K562 (cell line): ENCODE measurements around the gene IP6K2. TPM values are rescaled to one million over a fixed set of nuclear protein-coding genes. Genes with fewer than 3 reads are reported as not detected.

Experiments
- ATAC-seq: fragments of 200-7000 bp; cut with Tn5 transposase; 3 replicates; pipeline ENCODE4 v1.9.1; 2020; ENCODE audit warnings: moderate library complexity
- Bru-seq: library from RNA; stranded (reverse); fragments of 400-500 nt; gene quantifications from one replicate; lab custom pipeline; 2021; lab: Mats Ljungman, UMichigan
- BruChase-seq, 2 experiments: library from RNA; stranded (reverse); fragments of 400-500 nt; gene quantifications; one replicate each; lab custom pipeline; 2021; lab: Mats Ljungman, UMichigan
- BruUV-seq: library from RNA; stranded (reverse); fragments of 400-500 nt; replicated peaks from 2 replicates; lab custom pipeline; 2021; lab: Mats Ljungman, UMichigan
- CTCF ChIA-PET: fragments of 300-600 bp; formaldehyde crosslinking; extraction: SDS; loops from one replicate; lab custom pipeline; 2021; ENCODE audit warnings: low intra/inter-chr PET ratio; lab: Yijun Ruan, JAX
- POLR2A ChIA-PET: fragments of 300-600, 350-650 bp; sonication (Branson Sonifier 250); formaldehyde crosslinking; extraction: SDS; loops from one replicate; lab custom pipeline; 2021; ENCODE audit warnings: antibody characterized with exemption, inconsistent platforms; lab: Yijun Ruan, JAX
- DNase-seq, 4 experiments: peaks; one replicate each; pipeline versions ENCODE4 v3.0.0 to v3.0.0-alpha.2; 2011 to 2018; ENCODE audit warnings: low spot score in 3 of 4, mixed read lengths in 3 of 4; ENCODE audit errors: extremely low read depth in 1 of 4
- FAIRE-seq: peaks from 2 replicates; lab custom pipeline; 2011; peaks lifted over from hg19 to GRCh38; lab: Jason Lieb, UNC
- H2AFZ ChIP-seq: 2 replicates; pipeline ENCODE4 v1.6.0; 2011; ENCODE audit warnings: low read depth, low read length, control low read depth, inconsistent platforms
- H3K27ac ChIP-seq: fragments of 200-600 bp; 3 replicates; pipeline ENCODE4 v1.8.0; 2011; ENCODE audit warnings: low read depth, mild to moderate bottlenecking, control low read depth, inconsistent platforms, low read length, moderate library complexity, mixed read lengths; ENCODE audit errors: extremely low read depth
- H3K27me3 ChIP-seq, 2 experiments: fragments of 300-600 bp in 1 of 2; 2 replicates in 1 of 2; 3 replicates in 1 of 2; pipeline versions ENCODE4 v1.6.0 to v1.8.0; 2011; ENCODE audit warnings: inconsistent platforms in 2 of 2, low read length in 2 of 2, mild to moderate bottlenecking in 1 of 2, mixed read lengths in 1 of 2, moderate library complexity in 1 of 2; ENCODE audit not compliant: control insufficient read depth in 2 of 2, insufficient read depth in 2 of 2
- H3K36me3 ChIP-seq: fragments of 300-600 bp; 3 replicates; pipeline ENCODE4 v1.8.0; 2011; ENCODE audit warnings: mild to moderate bottlenecking, low read length, inconsistent platforms; ENCODE audit not compliant: control insufficient read depth, insufficient read depth
- H3K4me1 ChIP-seq, 2 experiments: fragments of 200-600 bp in 1 of 2; replicated peaks in 1 of 2; 2 replicates in 1 of 2; 3 replicates in 1 of 2; pipeline versions ENCODE4 v1.5.1 to v1.8.0; 2011; ENCODE audit warnings: inconsistent platforms in 2 of 2, low read length in 2 of 2, mild to moderate bottlenecking in 1 of 2, mixed read lengths in 1 of 2, moderate library complexity in 1 of 2; ENCODE audit not compliant: control insufficient read depth in 2 of 2, insufficient read depth in 2 of 2
- H3K4me2 ChIP-seq: 2 replicates; pipeline ENCODE4 v1.6.1; 2011; ENCODE audit warnings: low read length, control low read depth, inconsistent platforms, mixed read lengths; ENCODE audit not compliant: insufficient read depth
- H3K4me3 ChIP-seq: fragments of 200-600 bp; sonication (generic), shearing (Covaris generic); 2 replicates; pipeline ENCODE4 v1.5.1; 2016; ENCODE audit warnings: control low read depth, inconsistent platforms
- H3K79me2 ChIP-seq: fragments of 200-600 bp; 3 replicates; pipeline ENCODE4 v1.8.0; 2011; ENCODE audit warnings: low read length, inconsistent platforms; ENCODE audit not compliant: control insufficient read depth, insufficient read depth
- H3K9ac ChIP-seq, 2 experiments: 2 replicates each; pipeline versions ENCODE4 v1.6.0 to v1.6.1; 2011; ENCODE audit warnings: low read depth in 2 of 2, low read length in 2 of 2, control low read depth in 1 of 2, inconsistent platforms in 1 of 2, mild to moderate bottlenecking in 1 of 2, mixed read lengths in 1 of 2; ENCODE audit not compliant: insufficient read depth in 1 of 2
- H3K9me1 ChIP-seq: one replicate; pipeline ENCODE4 v1.6.0; 2011; ENCODE audit warnings: inconsistent platforms, mild to moderate bottlenecking, low read length, moderate library complexity; ENCODE audit not compliant: control insufficient read depth, insufficient read depth
- H3K9me3 ChIP-seq: replicated peaks from 2 replicates; pipeline ENCODE4 v1.5.1; 2011; ENCODE audit warnings: low read depth, low read length, inconsistent platforms; ENCODE audit not compliant: control insufficient read depth, insufficient read depth
- H4K20me1 ChIP-seq: replicated peaks from 2 replicates; pipeline ENCODE4 v1.6.1; 2011; ENCODE audit warnings: low read length, inconsistent platforms, mixed read lengths; ENCODE audit not compliant: control insufficient read depth, insufficient read depth
- ARID1B ChIP-seq: fragments of 450-650 bp; IDR thresholded peaks from 2 replicates; pipeline ENCODE4 v1.6.1; 2016; ENCODE audit warnings: antibody characterized with exemption, mild to moderate bottlenecking, inconsistent platforms
- BDP1 ChIP-seq: IDR thresholded peaks from 3 replicates; pipeline ENCODE4 v1.6.1; 2011; ENCODE audit not compliant: insufficient read length, insufficient read depth
- DACH1 ChIP-seq: fragments of 450-650 bp; IDR thresholded peaks from 2 replicates; pipeline ENCODE4 v1.6.1; 2018; ENCODE audit not compliant: partially characterized antibody
- DDX20 ChIP-seq: fragments of 450-650 bp; IDR thresholded peaks from 2 replicates; pipeline ENCODE4 v1.6.1; 2016; ENCODE audit warnings: missing genetic modification characterization, low read depth, mild to moderate bottlenecking, missing compliant biosample characterization, moderate library complexity
- GTF2A2 ChIP-seq: IDR thresholded peaks from 2 replicates; pipeline ENCODE4 v1.6.1; 2016; ENCODE audit warnings: mild to moderate bottlenecking, missing genetic modification characterization, missing compliant biosample characterization
- KLF13 ChIP-seq: fragments of 450-650 bp; IDR thresholded peaks from 2 replicates; pipeline ENCODE4 v1.6.1; 2016; ENCODE audit warnings: missing genetic modification characterization, low read depth, mild to moderate bottlenecking, missing compliant biosample characterization, moderate library complexity, borderline replicate concordance
- MECOM ChIP-seq: fragments of 250-450 bp; sonication (Bioruptor Pico); IDR thresholded peaks from 2 replicates; pipeline ENCODE4 v1.8.0; 2022; ENCODE audit warnings: inconsistent platforms
- NONO ChIP-seq, 2 experiments: fragments of 200-400 bp in 1 of 2; fragments of 450-650 bp in 1 of 2; formaldehyde crosslinking in 1 of 2; IDR thresholded peaks; 2 replicates each; pipeline ENCODE4 v1.6.1; 2017; ENCODE audit warnings: low read depth in 2 of 2, mild to moderate bottlenecking in 2 of 2, moderate library complexity in 2 of 2, low read length in 1 of 2
- POLR2G ChIP-seq: fragments of 200-400 bp; formaldehyde crosslinking; IDR thresholded peaks from 2 replicates; pipeline ENCODE4 v1.6.1; 2017; ENCODE audit warnings: low read depth, mild to moderate bottlenecking, antibody characterized with exemption, low read length, moderate library complexity
- SLC30A9 ChIP-seq: fragments of 250-450 bp; sonication (Bioruptor Pico); IDR thresholded peaks from 2 replicates; pipeline ENCODE4 v1.8.0; 2022; ENCODE audit warnings: mild to moderate bottlenecking, moderate library complexity
- SMARCC2 ChIP-seq: fragments of 450-650 bp; IDR thresholded peaks from 2 replicates; pipeline ENCODE4 v1.6.1; 2017; ENCODE audit warnings: antibody characterized with exemption, moderate library complexity, mild to moderate bottlenecking, low read depth
- TSC22D4 ChIP-seq: fragments of 450-650 bp; IDR thresholded peaks from 2 replicates; pipeline ENCODE4 v1.6.1; 2016; ENCODE audit warnings: missing genetic modification characterization, missing biosample characterization, control low read depth
- ZHX1 ChIP-seq: fragments of 150-350 bp; conservative IDR thresholded peaks from 2 replicates; pipeline ENCODE4 v1.6.1; 2014; ENCODE audit warnings: low read length
- ZNF778 ChIP-seq: fragments of 450-650 bp; formaldehyde crosslinking; IDR thresholded peaks from 2 replicates; pipeline ENCODE4 v1.4.0; 2020; ENCODE audit warnings: mild to moderate bottlenecking, moderate library complexity
- WGBS: fragments of 100-300 bp; shearing (Covaris generic); methylation state at CpG from one replicate; pipeline ENCODE4 v1.1.6; 2016; ENCODE audit warnings: low coverage, mixed read lengths; ENCODE audit not compliant: insufficient coverage; ENCODE audit errors: missing lambda C conversion rate; 5-methylcytosine and 5-hydroxymethylcytosine counted together
- in situ Hi-C: fragments of 300-500 bp; cut with MboI; formaldehyde crosslinking; loops from 4 replicates; pipeline ENCODE4 v1.15.0; 2018; ENCODE audit warnings: inconsistent platforms, mixed read lengths
- intact Hi-C: fragments of 100-400 bp; cut with micrococcal nuclease; formaldehyde crosslinking; loops from 2 replicates; pipeline ENCODE4 v1.14.2; 2022
- long read RNA-seq, 3 experiments: library from polyadenylated mRNA in 2 of 3; library from RNA in 1 of 3; unstranded in 2 of 3; stranded (forward) in 1 of 3; transcript quantifications; one replicate each; pipeline ENCODE4 v2.0.0, GENCODE V29; 2019 to 2022
- polyA minus RNA-seq, 3 experiments: library from RNA; depleted of rRNA, polyadenylated mRNA; stranded (reverse); fragments of >200 nt; gene quantifications; 2 replicates each; pipeline ENCODE4 v1.2.3, GENCODE V29; 2011
- polyA plus RNA-seq, 8 experiments: library from polyadenylated mRNA; depleted of rRNA in 4 of 8; stranded (reverse) in 5 of 8; unstranded in 3 of 8; fragments of >200 nt; fragmentation: Nextera tagmentation in 2 of 8; fragmentation: Illumina TruSeq in 1 of 8; extraction: Ambion mirVana in 2 of 8; extraction: Trizol in 1 of 8; gene quantifications; 2 replicates each; pipeline versions ENCODE4 v1.2.1 to v1.2.3, GENCODE V29; 2011 to 2014; ENCODE audit warnings: inconsistent platforms in 1 of 8, missing spikeins in 1 of 8
- total RNA-seq, 7 experiments: library from RNA; depleted of rRNA in 6 of 7; stranded (reverse); fragments of >200 nt in 6 of 7; fragmentation: Illumina TruSeq in 2 of 7; extraction: Trizol in 2 of 7; gene quantifications; 2 replicates each; pipeline versions ENCODE4 v1.2.1 to v1.2.3, GENCODE V29; 2011 to 2021; ENCODE audit warnings: low replicate concordance in 1 of 7

The IP6K2 gene
- total RNA-seq (2011; cell fraction: chromatin; rRNA removed; ENCODE audit: low replicate concordance) = 178 and 218 TPM in 2 replicates
- total RNA-seq (2011; cell fraction: nucleolus; rRNA removed) = 134 and 138 TPM in 2 replicates
- 174 and 186 TPM in 2 replicates for total RNA-seq (2011; cell fraction: nucleoplasm; rRNA removed)
- total RNA-seq (2014; rRNA removed) = 46.1 and 50.4 TPM in 2 replicates
- total RNA-seq (2014; rRNA removed; fragmentation: Illumina TruSeq; extraction: Trizol) = 37.6 and 38.9 TPM in 2 replicates
- total RNA-seq (2015; rRNA removed; fragmentation: Illumina TruSeq; extraction: Trizol) = 46.9 and 48.8 TPM in 2 replicates
- 41.3 and 48.0 TPM in 2 replicates for total RNA-seq (2021)
- polyA plus RNA-seq (2011; rRNA removed) = 60.2 and 102 TPM in 2 replicates
- polyA plus RNA-seq (2011; cell fraction: cytosol; rRNA removed) = 75.7 and 102 TPM in 2 replicates
- 547 and 559 TPM in 2 replicates for polyA plus RNA-seq (2011; cell fraction: nucleus; rRNA removed)
- polyA plus RNA-seq (2012) = 50.4 and 55.4 TPM in 2 replicates
- polyA plus RNA-seq (2014; fragmentation: Illumina TruSeq; extraction: Trizol) = 57.1 and 79.3 TPM in 2 replicates
- polyA plus RNA-seq (2014; fragmentation: Nextera tagmentation; extraction: Ambion mirVana) = 10 to 100 TPM; 19.6 to 26.3 TPM
- 69.6 and 78.1 TPM in 2 replicates for polyA plus RNA-seq (2014; rRNA removed)
- 43.8 and 51.2 TPM in 2 replicates for polyA minus RNA-seq (2011; rRNA and poly(A)+ RNA removed)
- polyA minus RNA-seq (2011; cell fraction: cytosol; rRNA and poly(A)+ RNA removed) = 19.8 and 28.5 TPM in 2 replicates
- 33.5 and 60.8 TPM in 2 replicates for polyA minus RNA-seq (2011; cell fraction: nucleus; rRNA and poly(A)+ RNA removed)
- Bru-seq, nascent RNA = percentile 83 among the genes with signal in this experiment
- percentile 86 among the genes with signal in this experiment for BruChase-seq, experiment 1, labeled RNA remaining after a 2-hour chase
- percentile 84 among the genes with signal in this experiment for BruChase-seq, experiment 2, labeled RNA remaining after a 6-hour chase
- long read RNA-seq, experiment 1, transcript IP6K2-201 (6 exons, 1,775 nt) = major isoform, 24 of 115 reads
- long read RNA-seq, experiment 1, partial matches to known transcripts = 37 of 115 reads
- long read RNA-seq, experiment 1, other reads (novel, unspliced or antisense) = 51 of 115 reads
- long read RNA-seq, experiment 2, transcript IP6K2-201 (6 exons, 1,775 nt) = major isoform, 7 of 46 reads
- long read RNA-seq, experiment 2, partial matches to known transcripts = 11 of 46 reads
- long read RNA-seq, experiment 2, other reads (novel, unspliced or antisense) = 22 of 46 reads
- long read RNA-seq, experiment 3, transcript IP6K2-201 (6 exons, 1,775 nt) = major isoform, 13 of 40 reads
- long read RNA-seq, experiment 3, partial matches to known transcripts = 6 of 40 reads
- long read RNA-seq, experiment 3, other reads (novel, unspliced or antisense) = 11 of 40 reads

- Histone ChIP-seq H3K9me3 (no peaks in the 10 kb centered on the region), H4K20me1 (no peaks in the 10 kb centered on the region), H3K4me3 (peak within 1 kb of the TSS; percentile 98), H3K36me3 (peaks cover 27% of the 10 kb centered on the region), H3K9ac (peak within 1 kb of the TSS; percentile 97 to 98), H3K79me2 (peaks cover 48% of the 10 kb centered on the region), H3K27ac (peak within 1 kb of the TSS; percentile 98), H2AFZ (peak within 1 kb of the TSS; percentile 96), H3K9me1 (no peaks in the 10 kb centered on the region), H3K4me1 (peaks cover 3 to 9% of the 10 kb centered on the region in 2 experiments; a peak in 4 of 5 replicates), H3K4me2 (peak within 1 kb of the TSS; percentile 91), H3K27me3 (no peaks in the 10 kb centered on the region)
- 5% methylated on average over 23 of the region's 38 CpGs for WGBS
- peak; percentile 91 to 96 (median 94) for DNase-seq
- CTCF ChIA-PET = no interaction called here
- peak; percentile 97 for FAIRE-seq
- BruUV-seq = no TSS peak
- in situ Hi-C loops (no loop called here), intact Hi-C loops (loop anchor here (1.0 kb wide), 1 partner anchor 23 kb away; no protein-coding TSS in a partner anchor)
- ATAC-seq = peak; percentile 100
- POLR2A ChIA-PET = interaction anchor here (0.5 to 2.3 kb wide), 8 partner anchors 9 to 545 kb away, joined by 3 to 13 read pairs (median 4); partner anchors contain the start of gene ARIH2
- TF ChIP-seq TSC22D4 (tag) (no peak), ARID1B (no peak), POLR2G (peak; percentile 90), GTF2A2 (tag) (no peak), KLF13 (peak; percentile 76), BDP1 (no peak), DDX20 (no peak), SMARCC2 (no peak), DACH1 (no peak), NONO (IDR thresholded peaks at IDR 0.05; ENCODE audit: low read depth in 2 of 2, low read length in 1 of 2) (no peak), SLC30A9 (CRISPR knock-in tag) (no peak), ZHX1 (0 out of 2 replicates have a peak, but pooled peaks have one; percentile 36), MECOM (CRISPR knock-in tag) (no peak), ZNF778 (CRISPR knock-in tag) (no peak)
Observed at GRCh38 chr3:48716982-48717746, at the start of gene IP6K2. TSS of gene IP6K2 (minus strand) at chr3:48717221. CDS start at chr3:48695291, 21,930 bp downstream.
